Measurements from ENCODE around the gene KCNJ11.

KCNJ11 gene

DNA sequence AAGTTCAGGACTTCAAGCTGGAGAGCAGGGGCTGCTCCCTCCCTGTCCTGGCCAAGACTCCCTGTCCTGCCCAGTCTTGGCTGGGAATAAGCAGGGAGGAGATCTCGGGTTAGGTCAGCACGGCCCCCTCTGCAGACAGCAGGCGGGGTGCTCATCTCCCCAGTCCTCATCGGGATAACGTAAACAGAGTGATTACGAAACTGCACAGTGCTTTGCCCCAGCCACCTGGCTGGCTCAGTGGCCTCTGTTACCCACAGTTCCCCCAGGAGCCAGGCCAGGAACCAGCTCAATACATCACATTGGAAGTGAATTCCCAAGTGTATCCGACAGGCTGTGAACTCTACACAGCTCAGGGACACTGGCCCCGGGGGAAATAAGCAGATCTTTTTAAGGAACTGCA lies 42.7 kb upstream of the KCNJ11 start:
- WGBS: 55% methylated on average over 8 of the region's 8 CpGs
- H3K27ac ChIP-seq (ENCODE audit: low read length, poor library complexity, severe bottlenecking): no peak overlapping the region
- no peak overlapping the region for H3K18ac ChIP-seq (ENCODE audit: low read depth in 1 of 2, low read length in 2 of 2)
- no peak overlapping the region for H4K8ac ChIP-seq (ENCODE audit: low read length)
- H3K36me3 ChIP-seq (ENCODE audit: control insufficient read depth in 1 of 2, insufficient read depth in 2 of 2, low read depth in 1 of 2, low read length in 2 of 2): no peaks in the 10 kb centered on the region
- no peaks in the 10 kb centered on the region for H3K79me1 ChIP-seq (replicated peaks; ENCODE audit: low read length, poor library complexity, severe bottlenecking)
- no peak overlapping the region for H4K91ac ChIP-seq (ENCODE audit: low read length)
- H3K27me3 ChIP-seq (ENCODE audit: control insufficient read depth in 1 of 2, insufficient read depth in 1 of 2, low read length in 2 of 2): peaks cover 34 to 74% of the 10 kb centered on the region in 2 experiments
- H3K9ac ChIP-seq (ENCODE audit: low read length): no peak overlapping the region
- H3K4ac ChIP-seq (ENCODE audit: low read depth in 1 of 2, low read length in 2 of 2): no peak overlapping the region
- no peak overlapping the region for H2BK12ac ChIP-seq (ENCODE audit: low read length in 2 of 2)
- no peak overlapping the region for H3K4me2 ChIP-seq (ENCODE audit: low read length, poor library complexity, severe bottlenecking)
- H3K4me3 ChIP-seq (ENCODE audit: insufficient read depth in 1 of 2, low read depth in 1 of 2, low read length in 2 of 2): no peak overlapping the region
- H3K23ac ChIP-seq (ENCODE audit: low read length in 2 of 2): no peak overlapping the region
- no peak overlapping the region for H3K14ac ChIP-seq (ENCODE audit: low read length in 2 of 2)
- H3K4me1 ChIP-seq (ENCODE audit: control insufficient read depth, insufficient read depth, low read depth, low read length): no peaks in the 10 kb centered on the region
- no peaks in the 10 kb centered on the region for H3K9me3 ChIP-seq (ENCODE audit: control insufficient read depth, low read length)
- no peak overlapping the region for H2AK5ac ChIP-seq (ENCODE audit: low read length, severe bottlenecking)
- DNase-seq: no peak
- H2BK5ac ChIP-seq (ENCODE audit: low read depth, low read length, poor library complexity, severe bottlenecking): no peak overlapping the region
- H2AFZ ChIP-seq (ENCODE audit: low read depth, low read length): no peak overlapping the region
- no peak overlapping the region for H2BK120ac ChIP-seq (ENCODE audit: low read depth, low read length)
- H2BK15ac ChIP-seq (ENCODE audit: low read depth, poor library complexity, severe bottlenecking): no peak overlapping the region

DNA sequence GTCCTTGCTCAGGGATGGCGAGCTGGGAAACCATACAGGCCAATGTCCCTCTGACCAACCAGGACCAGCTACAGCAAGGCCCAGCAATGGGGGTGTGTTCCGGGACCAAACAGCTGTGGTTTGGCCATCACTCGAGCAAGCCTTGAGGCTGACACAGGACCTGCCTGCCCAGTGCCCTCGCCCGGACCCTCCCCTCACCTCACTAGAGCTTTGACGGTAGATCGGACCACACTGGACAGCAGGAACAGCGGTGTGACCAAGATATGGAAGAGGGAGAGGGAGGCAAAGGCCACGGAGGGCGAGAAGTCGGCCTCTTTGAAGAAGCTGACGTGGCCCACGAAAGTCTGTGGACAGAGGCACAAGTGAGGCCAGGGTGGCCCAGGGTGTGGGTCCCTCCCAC lies 42.2 kb upstream of the KCNJ11 start:
- Histone ChIP-seq H2BK5ac (ENCODE audit: low read depth, low read length, poor library complexity, severe bottlenecking) (no peak overlapping the region), H4K91ac (ENCODE audit: low read length) (no peak overlapping the region), H3K23ac (ENCODE audit: low read length in 2 of 2) (no peak overlapping the region), H3K9ac (ENCODE audit: low read length) (no peak overlapping the region), H3K4me3 (ENCODE audit: insufficient read depth in 1 of 2, low read depth in 1 of 2, low read length in 2 of 2) (no peak overlapping the region), H3K79me1 (replicated peaks; ENCODE audit: low read length, poor library complexity, severe bottlenecking) (no peaks in the 10 kb centered on the region), H3K9me3 (ENCODE audit: control insufficient read depth, low read length) (no peaks in the 10 kb centered on the region), H2BK15ac (ENCODE audit: low read depth, poor library complexity, severe bottlenecking) (no peak overlapping the region), H3K27ac (ENCODE audit: low read length, poor library complexity, severe bottlenecking) (no peak overlapping the region), H3K4me2 (ENCODE audit: low read length, poor library complexity, severe bottlenecking) (no peak overlapping the region), H4K8ac (ENCODE audit: low read length) (no peak overlapping the region), H3K4me1 (ENCODE audit: control insufficient read depth, insufficient read depth, low read depth, low read length) (no peaks in the 10 kb centered on the region), H2BK12ac (ENCODE audit: low read length in 2 of 2) (no peak overlapping the region), H3K18ac (ENCODE audit: low read depth in 1 of 2, low read length in 2 of 2) (no peak overlapping the region), H3K14ac (ENCODE audit: low read length in 2 of 2) (no peak overlapping the region), H3K27me3 (ENCODE audit: control insufficient read depth in 1 of 2, insufficient read depth in 1 of 2, low read length in 2 of 2) (peaks cover 34 to 69% of the 10 kb centered on the region in 2 experiments), H2AFZ (ENCODE audit: low read depth, low read length) (no peak overlapping the region), H3K4ac (ENCODE audit: low read depth in 1 of 2, low read length in 2 of 2) (no peak overlapping the region), H3K36me3 (ENCODE audit: control insufficient read depth in 1 of 2, insufficient read depth in 2 of 2, low read depth in 1 of 2, low read length in 2 of 2) (no peaks in the 10 kb centered on the region), H2BK120ac (ENCODE audit: low read depth, low read length) (no peak overlapping the region), H2AK5ac (ENCODE audit: low read length, severe bottlenecking) (no peak overlapping the region)
- WGBS: 86% methylated on average over 13 of the region's 13 CpGs
- DNase-seq: no peak

DNA sequence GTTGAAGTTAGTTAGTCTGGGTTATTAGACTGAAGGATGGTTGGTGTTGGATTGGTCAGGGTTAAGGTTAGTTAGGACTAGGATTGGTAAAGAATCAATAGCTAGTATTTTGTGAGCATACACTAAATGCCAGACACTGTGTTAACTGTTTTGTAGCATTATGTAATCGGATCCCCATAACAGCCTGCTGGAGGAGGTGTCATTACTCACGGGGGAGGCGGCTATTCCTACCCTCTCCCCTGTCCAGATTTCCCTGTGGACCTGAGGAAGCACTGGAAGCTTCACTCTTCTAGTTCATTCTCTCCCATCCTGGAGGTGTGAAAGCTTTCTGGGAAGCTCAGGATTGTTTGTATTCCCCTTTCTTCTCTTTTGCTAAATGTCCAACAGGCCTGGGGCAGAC lies 40.5 kb upstream of the KCNJ11 start:
- Histone ChIP-seq H2AK5ac (ENCODE audit: low read length, severe bottlenecking) (no peak overlapping the region), H4K91ac (ENCODE audit: low read length) (no peak overlapping the region), H3K23ac (ENCODE audit: low read length in 2 of 2) (no peak overlapping the region), H3K27ac (ENCODE audit: low read length, poor library complexity, severe bottlenecking) (no peak overlapping the region), H3K79me1 (replicated peaks; ENCODE audit: low read length, poor library complexity, severe bottlenecking) (no peaks in the 10 kb centered on the region), H3K27me3 (ENCODE audit: control insufficient read depth in 1 of 2, insufficient read depth in 1 of 2, low read length in 2 of 2) (peaks cover 34 to 64% of the 10 kb centered on the region in 2 experiments), H2AFZ (ENCODE audit: low read depth, low read length) (no peak overlapping the region), H3K36me3 (ENCODE audit: control insufficient read depth in 1 of 2, insufficient read depth in 2 of 2, low read depth in 1 of 2, low read length in 2 of 2) (no peaks in the 10 kb centered on the region), H3K9me3 (ENCODE audit: control insufficient read depth, low read length) (no peaks in the 10 kb centered on the region), H2BK5ac (ENCODE audit: low read depth, low read length, poor library complexity, severe bottlenecking) (no peak overlapping the region), H3K4me3 (ENCODE audit: insufficient read depth in 1 of 2, low read depth in 1 of 2, low read length in 2 of 2) (no peak overlapping the region), H2BK15ac (ENCODE audit: low read depth, poor library complexity, severe bottlenecking) (no peak overlapping the region), H3K18ac (ENCODE audit: low read depth in 1 of 2, low read length in 2 of 2) (no peak overlapping the region), H3K9ac (ENCODE audit: low read length) (no peak overlapping the region), H3K4me1 (ENCODE audit: control insufficient read depth, insufficient read depth, low read depth, low read length) (no peaks in the 10 kb centered on the region), H2BK120ac (ENCODE audit: low read depth, low read length) (no peak overlapping the region), H4K8ac (ENCODE audit: low read length) (no peak overlapping the region), H3K4me2 (ENCODE audit: low read length, poor library complexity, severe bottlenecking) (no peak overlapping the region), H3K4ac (ENCODE audit: low read depth in 1 of 2, low read length in 2 of 2) (no peak overlapping the region), H3K14ac (ENCODE audit: low read length in 2 of 2) (no peak overlapping the region), H2BK12ac (ENCODE audit: low read length in 2 of 2) (no peak overlapping the region)
- no peak for DNase-seq
- WGBS: 71% methylated on average over 3 of the region's 3 CpGs

DNA sequence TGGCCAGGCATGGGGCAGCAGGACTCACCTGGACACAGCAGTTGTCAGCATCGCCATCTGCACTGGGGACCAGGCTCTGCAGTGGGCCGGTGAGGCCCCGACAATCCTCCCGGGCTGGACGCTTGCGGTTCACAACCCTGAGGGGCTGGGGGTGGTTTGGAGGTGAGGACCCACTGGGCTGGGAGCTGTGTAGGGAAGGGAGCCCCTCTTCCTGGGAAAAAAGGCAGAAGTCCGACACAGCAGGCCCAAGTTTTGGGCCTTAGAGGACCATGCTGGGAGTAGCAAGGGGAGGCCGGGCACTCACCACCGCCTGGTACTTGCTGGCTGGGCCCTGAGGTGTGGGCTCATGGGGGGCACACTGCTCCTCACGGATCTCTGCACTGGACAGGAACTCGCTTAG lies 39.8 kb upstream of the KCNJ11 start:
- DNase-seq: no peak
- no peaks in the 10 kb centered on the region for H3K79me1 ChIP-seq (replicated peaks; ENCODE audit: low read length, poor library complexity, severe bottlenecking)
- no peak overlapping the region for H3K4me3 ChIP-seq (ENCODE audit: insufficient read depth in 1 of 2, low read depth in 1 of 2, low read length in 2 of 2)
- no peak overlapping the region for H3K4me2 ChIP-seq (ENCODE audit: low read length, poor library complexity, severe bottlenecking)
- H3K4ac ChIP-seq (ENCODE audit: low read depth in 1 of 2, low read length in 2 of 2): no peak overlapping the region
- no peak overlapping the region for H2AK5ac ChIP-seq (ENCODE audit: low read length, severe bottlenecking)
- no peak overlapping the region for H4K91ac ChIP-seq (ENCODE audit: low read length)
- H3K4me1 ChIP-seq (ENCODE audit: control insufficient read depth, insufficient read depth, low read depth, low read length): peaks cover 2% of the 10 kb centered on the region
- H3K18ac ChIP-seq (ENCODE audit: low read depth in 1 of 2, low read length in 2 of 2): no peak overlapping the region
- no peak overlapping the region for H2AFZ ChIP-seq (ENCODE audit: low read depth, low read length)
- no peaks in the 10 kb centered on the region for H3K9me3 ChIP-seq (ENCODE audit: control insufficient read depth, low read length)
- no peak overlapping the region for H3K9ac ChIP-seq (ENCODE audit: low read length)
- no peak overlapping the region for H3K14ac ChIP-seq (ENCODE audit: low read length in 2 of 2)
- no peak overlapping the region for H2BK120ac ChIP-seq (ENCODE audit: low read depth, low read length)
- no peak overlapping the region for H2BK15ac ChIP-seq (ENCODE audit: low read depth, poor library complexity, severe bottlenecking)
- H4K8ac ChIP-seq (ENCODE audit: low read length): no peak overlapping the region
- no peak overlapping the region for H3K23ac ChIP-seq (ENCODE audit: low read length in 2 of 2)
- 84% methylated on average over 11 of the region's 11 CpGs for WGBS
- H3K27me3 ChIP-seq (ENCODE audit: control insufficient read depth in 1 of 2, insufficient read depth in 1 of 2, low read length in 2 of 2): peaks cover 37 to 64% of the 10 kb centered on the region in 2 experiments
- H2BK5ac ChIP-seq (ENCODE audit: low read depth, low read length, poor library complexity, severe bottlenecking): no peak overlapping the region
- H3K36me3 ChIP-seq (ENCODE audit: control insufficient read depth in 1 of 2, insufficient read depth in 2 of 2, low read depth in 1 of 2, low read length in 2 of 2): no peaks in the 10 kb centered on the region
- no peak overlapping the region for H2BK12ac ChIP-seq (ENCODE audit: low read length in 2 of 2)
- no peak overlapping the region for H3K27ac ChIP-seq (ENCODE audit: low read length, poor library complexity, severe bottlenecking)
